ENCODE measurements around the gene DCP1A.

- TF ChIP-seq CTCF (IDR thresholded peaks at IDR 0.05; ENCODE audit: insufficient read depth, low read length), result no peak
- TF ChIP-seq SPI1 (IDR thresholded peaks at IDR 0.05; ENCODE audit: borderline replicate concordance, low read depth), result no peak
- TF ChIP-seq GABPA (IDR thresholded peaks at IDR 0.05; ENCODE audit: low read depth), result no peak
- no peak for TF ChIP-seq POLR2AphosphoS5 (IDR thresholded peaks at IDR 0.05; ENCODE audit: low read depth)
These were observed 59.1 kb downstream of the DCP1A start for GRCh38 chr3:53288214-53288613.
